Neutrophil (primary cell): ENCODE measurements around the gene LTB4R.

Source experiments
- H3K27ac ChIP-seq: fragments of 200-600 bp; sonication (generic); 2 replicates; pipeline ENCODE4 v1.5.1; 2016; ENCODE audit warnings: mild to moderate bottlenecking, moderate library complexity
- H3K27me3 ChIP-seq: fragments of 200-600 bp; sonication (generic); 2 replicates; pipeline ENCODE4 v1.6.0; 2016; ENCODE audit warnings: mild to moderate bottlenecking
- H3K36me3 ChIP-seq: fragments of 200-600 bp; sonication (generic); 2 replicates; pipeline ENCODE4 v1.5.1; 2017
- H3K4me1 ChIP-seq, 2 experiments: fragments of 200-600 bp in 1 of 2; sonication (generic) in 1 of 2; 1 replicate in 1 of 2; 2 replicates in 1 of 2; pipeline versions ENCODE4 v1.5.1 to v1.6.1; 2013 to 2016; ENCODE audit warnings: low read depth in 1 of 2, low read length in 1 of 2, mild to moderate bottlenecking in 1 of 2, moderate library complexity in 1 of 2; ENCODE audit not compliant: control insufficient read depth in 1 of 2, insufficient read depth in 1 of 2
- H3K4me3 ChIP-seq, 2 experiments: fragments of 200-600 bp in 1 of 2; sonication (generic) in 1 of 2; 1 replicate in 1 of 2; 2 replicates in 1 of 2; pipeline ENCODE4 v1.5.1; 2013 to 2016; ENCODE audit warnings: low read depth in 1 of 2, low read length in 1 of 2, mild to moderate bottlenecking in 1 of 2, moderate library complexity in 1 of 2
- H3K9me3 ChIP-seq: fragments of 200-600 bp; sonication (generic); 2 replicates; pipeline ENCODE4 v1.5.1; 2016
- TF ChIP-seq, protein P1 (sequence below): fragments of 200-600 bp; sonication (generic); IDR thresholded peaks from 2 replicates; pipeline ENCODE4 v1.5.1; 2016; ENCODE audit warnings: antibody characterized with exemption

The LTB4R gene

DNA sequence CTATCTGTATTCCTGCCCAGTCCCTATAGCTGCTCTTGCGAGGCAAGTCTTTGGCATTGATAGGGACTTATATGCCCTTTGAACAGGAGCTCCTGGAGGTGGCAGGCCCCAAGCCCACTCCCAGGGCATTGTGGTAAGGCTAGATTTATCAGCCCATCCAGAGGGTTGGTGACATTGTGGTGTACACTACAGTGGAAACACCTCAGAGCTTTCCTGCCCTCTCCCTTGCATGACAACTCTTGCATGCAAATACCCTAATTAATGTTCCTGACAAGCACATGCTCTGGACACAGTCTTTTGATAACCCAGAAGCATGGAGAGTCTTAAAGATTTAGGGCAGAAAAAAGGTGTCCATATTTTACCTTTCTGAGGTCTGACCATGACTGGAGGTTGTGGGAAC, 29.3 kb downstream of the LTB4R start:
- H3K4me3 ChIP-seq, result no peak overlapping the region
- H3K36me3 ChIP-seq, result peaks cover 33% of the 10 kb centered on the region
- no peak overlapping the region for H3K27ac ChIP-seq
- no peaks in the 10 kb centered on the region for H3K9me3 ChIP-seq
- TF ChIP-seq, protein P1, sequence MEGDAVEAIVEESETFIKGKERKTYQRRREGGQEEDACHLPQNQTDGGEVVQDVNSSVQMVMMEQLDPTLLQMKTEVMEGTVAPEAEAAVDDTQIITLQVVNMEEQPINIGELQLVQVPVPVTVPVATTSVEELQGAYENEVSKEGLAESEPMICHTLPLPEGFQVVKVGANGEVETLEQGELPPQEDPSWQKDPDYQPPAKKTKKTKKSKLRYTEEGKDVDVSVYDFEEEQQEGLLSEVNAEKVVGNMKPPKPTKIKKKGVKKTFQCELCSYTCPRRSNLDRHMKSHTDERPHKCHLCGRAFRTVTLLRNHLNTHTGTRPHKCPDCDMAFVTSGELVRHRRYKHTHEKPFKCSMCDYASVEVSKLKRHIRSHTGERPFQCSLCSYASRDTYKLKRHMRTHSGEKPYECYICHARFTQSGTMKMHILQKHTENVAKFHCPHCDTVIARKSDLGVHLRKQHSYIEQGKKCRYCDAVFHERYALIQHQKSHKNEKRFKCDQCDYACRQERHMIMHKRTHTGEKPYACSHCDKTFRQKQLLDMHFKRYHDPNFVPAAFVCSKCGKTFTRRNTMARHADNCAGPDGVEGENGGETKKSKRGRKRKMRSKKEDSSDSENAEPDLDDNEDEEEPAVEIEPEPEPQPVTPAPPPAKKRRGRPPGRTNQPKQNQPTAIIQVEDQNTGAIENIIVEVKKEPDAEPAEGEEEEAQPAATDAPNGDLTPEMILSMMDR, result no peak
- H3K27me3 ChIP-seq, result no peaks in the 10 kb centered on the region
- peaks cover 39 to 44% of the 10 kb centered on the region in 2 experiments for H3K4me1 ChIP-seq

DNA sequence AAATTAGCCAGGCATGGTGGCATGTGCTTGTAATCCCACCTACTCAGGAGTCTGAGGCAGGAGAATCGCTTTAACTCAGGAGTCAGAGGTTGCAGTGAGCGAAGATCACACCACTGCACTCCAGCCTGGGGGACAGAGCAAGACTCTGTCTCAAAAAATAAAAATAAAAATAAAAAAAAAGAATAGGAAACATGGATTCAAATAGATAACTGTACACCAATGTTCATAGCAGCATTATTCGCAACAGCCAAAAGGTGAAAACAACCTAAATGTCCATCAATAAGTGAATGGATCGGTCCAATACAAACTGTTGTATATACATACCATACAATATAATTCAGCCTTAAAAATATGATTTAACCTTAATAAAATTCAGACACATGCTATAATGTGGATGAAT, 31.6 kb downstream of the LTB4R start:
- no peaks in the 10 kb centered on the region for H3K9me3 ChIP-seq
- peaks cover 6% of the 10 kb centered on the region for H3K27me3 ChIP-seq
- peaks cover 10% of the 10 kb centered on the region for H3K36me3 ChIP-seq

DNA sequence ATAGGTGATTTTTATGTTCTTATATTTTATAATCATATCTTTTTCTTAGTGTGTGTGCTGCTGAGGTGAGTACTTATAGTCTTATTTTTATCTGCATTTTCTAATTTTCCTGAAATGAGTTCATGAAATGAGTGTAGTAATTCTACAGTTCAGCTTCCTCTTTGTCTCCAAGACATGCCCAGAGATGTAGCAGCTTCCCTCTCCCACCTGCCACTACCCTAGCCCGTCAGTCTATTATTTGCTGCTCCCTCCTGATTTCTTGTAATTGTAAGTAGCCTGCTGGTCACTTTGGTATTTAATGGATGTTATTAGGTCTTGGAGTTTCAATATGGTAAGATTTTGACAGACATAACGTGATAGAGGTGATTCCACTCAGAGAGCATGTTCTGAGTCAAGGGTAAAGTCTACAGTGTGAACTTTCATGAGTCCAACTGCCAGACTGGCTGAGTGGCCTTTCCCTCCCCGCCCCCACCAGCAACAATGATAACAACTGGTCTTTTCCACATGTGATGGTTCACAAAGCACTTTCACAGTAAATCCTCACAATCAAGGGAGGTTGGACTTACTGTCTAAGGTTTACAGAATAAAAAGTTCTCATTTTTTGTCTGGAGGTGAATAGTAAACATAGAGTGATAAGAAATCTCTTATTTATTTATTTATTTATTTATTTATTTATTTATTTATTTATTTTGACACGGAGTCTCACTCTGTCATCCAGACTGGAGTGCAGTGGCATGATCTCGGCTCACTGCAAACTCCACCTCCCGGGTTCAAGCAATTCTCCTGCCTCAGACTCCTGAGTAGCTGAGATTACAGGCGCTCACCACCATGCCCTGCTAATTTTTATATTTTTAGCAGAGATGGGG, 32.7 kb downstream of the LTB4R start:
- no peaks in the 10 kb centered on the region for H3K9me3 ChIP-seq
- TF ChIP-seq, protein P1, result no peak
- peaks cover 9 to 12% of the 10 kb centered on the region in 2 experiments for H3K4me1 ChIP-seq
- no peak overlapping the region for H3K4me3 ChIP-seq
- H3K27me3 ChIP-seq, result peaks cover 8% of the 10 kb centered on the region
- no peak overlapping the region for H3K27ac ChIP-seq
- H3K36me3 ChIP-seq, result no peaks in the 10 kb centered on the region

More for the DNA sequence above, 31.6 kb downstream of the LTB4R start:
- Histone ChIP-seq H3K4me1 (peaks cover 20 to 23% of the 10 kb centered on the region in 2 experiments), H3K4me3 (no peak overlapping the region), H3K27ac (no peak overlapping the region)
- TF ChIP-seq, protein P1, result no peak

DNA sequence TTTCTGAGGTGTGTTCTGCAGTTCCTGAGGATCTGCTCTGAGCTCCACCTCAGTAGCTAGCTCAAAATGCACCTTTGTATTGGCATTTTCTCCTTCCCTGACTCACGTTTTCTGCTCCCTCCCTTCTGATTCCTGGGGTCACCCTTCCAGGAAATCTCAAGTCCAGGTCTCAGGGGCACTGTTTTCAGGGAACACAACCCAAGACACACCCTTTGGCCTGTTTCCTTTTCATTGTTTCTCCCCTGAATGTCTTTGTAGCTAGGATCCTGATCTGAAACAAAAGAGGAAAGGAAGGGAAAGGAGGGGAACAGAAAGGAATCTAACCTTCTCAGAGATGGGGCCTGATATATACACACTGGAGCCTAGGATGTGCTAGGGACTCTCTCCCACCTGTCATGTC, 35.8 kb downstream of the LTB4R start:
- no peaks in the 10 kb centered on the region for H3K4me1 ChIP-seq
- peaks cover 29% of the 10 kb centered on the region for H3K27me3 ChIP-seq
- no peaks in the 10 kb centered on the region for H3K9me3 ChIP-seq
- TF ChIP-seq, protein P1, result no peak
- H3K27ac ChIP-seq, result no peak overlapping the region
- no peak overlapping the region for H3K4me3 ChIP-seq
- H3K36me3 ChIP-seq, result no peaks in the 10 kb centered on the region

DNA sequence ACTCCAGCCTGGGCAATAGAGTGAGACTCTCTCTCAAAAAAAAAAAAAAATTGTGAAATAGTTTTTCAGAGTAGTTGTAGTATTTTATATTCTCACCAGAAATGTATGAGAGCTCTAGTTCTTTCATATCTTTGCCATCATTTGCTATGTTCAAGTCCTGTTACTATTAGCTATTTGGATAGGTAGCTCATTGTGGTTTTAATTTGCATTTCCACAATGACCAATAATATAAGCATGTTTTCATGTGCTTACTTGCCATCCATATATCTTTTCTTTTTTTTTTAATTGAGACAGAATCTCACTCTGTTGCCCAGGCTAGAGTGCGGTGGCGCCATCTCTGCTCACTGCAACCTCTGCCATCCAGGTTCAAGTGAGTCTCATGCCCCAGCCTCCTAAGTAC, 36.9 kb downstream of the LTB4R start:
- H3K9me3 ChIP-seq, result no peaks in the 10 kb centered on the region
- H3K27ac ChIP-seq, result no peak overlapping the region
- no peak overlapping the region for H3K4me3 ChIP-seq
- H3K27me3 ChIP-seq, result peaks cover 39% of the 10 kb centered on the region
- H3K36me3 ChIP-seq, result no peaks in the 10 kb centered on the region
- TF ChIP-seq, protein P1, result no peak
- no peaks in the 10 kb centered on the region for H3K4me1 ChIP-seq
